Esophagus squamous epithelium (tissue), 5 donors: ENCODE measurements around the gene RAP1A. TPM values are rescaled to one million over a fixed set of nuclear protein-coding genes. Genes with fewer than 3 reads are reported as not detected.

Experiments
- DNase-seq: peaks from one replicate; lab custom pipeline; 2025; lab: John Stamatoyannopoulos, UW
- H3K27ac ChIP-seq, 4 donors: fragments of 200-600 bp; sonication (generic); one replicate each; pipeline ENCODE4 v1.5.1; 2016 to 2019; ENCODE audit warnings: mild to moderate bottlenecking in 1 of 4
- H3K27me3 ChIP-seq, 4 donors: fragments of 200-600 bp; sonication (generic); 1 replicate in 3 of 4; 2 replicates in 1 of 4; pipeline versions ENCODE4 v1.5.1 to v1.6.0; 2017 to 2021; ENCODE audit warnings: antibody characterized with exemption in 1 of 4
- H3K36me3 ChIP-seq, 3 donors: fragments of 200-600 bp; sonication (generic); one replicate each; pipeline ENCODE4 v1.5.1; 2016 to 2019
- H3K4me1 ChIP-seq, 3 donors: fragments of 200-600 bp; sonication (generic); one replicate each; pipeline ENCODE4 v1.5.1; 2017 to 2019
- H3K4me3 ChIP-seq, 4 donors: fragments of 200-600 bp; sonication (generic); 1 replicate in 3 of 4; 2 replicates in 1 of 4; pipeline ENCODE4 v1.5.1; 2016 to 2019; ENCODE audit warnings: mild to moderate bottlenecking in 2 of 4, moderate library complexity in 1 of 4
- H3K9me3 ChIP-seq, 3 donors: fragments of 200-600 bp; sonication (generic); one replicate each; pipeline ENCODE4 v1.5.1; 2016 to 2019
- POLR2A ChIP-seq, 4 donors: fragments of 450-650 bp; IDR thresholded peaks; one replicate each; pipeline ENCODE4 v1.6.1; 2017; ENCODE audit warnings: antibody characterized with exemption in 4 of 4, mild to moderate bottlenecking in 4 of 4, moderate library complexity in 3 of 4
- WGBS, 2 donors: methylation state at CpG; one replicate each; pipeline ENCODE4 v1.1.5; 2018; 5-methylcytosine and 5-hydroxymethylcytosine counted together
- intact Hi-C: fragments of 100-400 bp; cut with DNase I; formaldehyde crosslinking; loops from one replicate; pipeline ENCODE4 v1.15.0; 2022
- total RNA-seq, 4 donors: library from RNA; depleted of rRNA; stranded (reverse); fragments of >200 nt; gene quantifications; one replicate each; pipeline ENCODE4 v1.1.0, GENCODE V29; 2016
- TF ChIP-seq, protein P1 (sequence below), 6 experiments: fragments of 450-650 bp in 4 of 6; fragments of 200-600 bp in 2 of 6; sonication (generic) in 2 of 6; IDR thresholded peaks; one replicate each; pipeline ENCODE4 v1.5.1; 2016 to 2019; ENCODE audit warnings: antibody characterized with exemption in 6 of 6, mild to moderate bottlenecking in 4 of 6, moderate library complexity in 4 of 6
- donor health status: DM: yes; HTN: yes; CAD: no.

The RAP1A gene
- total RNA-seq, 4 donors from 2014 or later, result 24.3 to 111 (median 43.3) TPM

DNA sequence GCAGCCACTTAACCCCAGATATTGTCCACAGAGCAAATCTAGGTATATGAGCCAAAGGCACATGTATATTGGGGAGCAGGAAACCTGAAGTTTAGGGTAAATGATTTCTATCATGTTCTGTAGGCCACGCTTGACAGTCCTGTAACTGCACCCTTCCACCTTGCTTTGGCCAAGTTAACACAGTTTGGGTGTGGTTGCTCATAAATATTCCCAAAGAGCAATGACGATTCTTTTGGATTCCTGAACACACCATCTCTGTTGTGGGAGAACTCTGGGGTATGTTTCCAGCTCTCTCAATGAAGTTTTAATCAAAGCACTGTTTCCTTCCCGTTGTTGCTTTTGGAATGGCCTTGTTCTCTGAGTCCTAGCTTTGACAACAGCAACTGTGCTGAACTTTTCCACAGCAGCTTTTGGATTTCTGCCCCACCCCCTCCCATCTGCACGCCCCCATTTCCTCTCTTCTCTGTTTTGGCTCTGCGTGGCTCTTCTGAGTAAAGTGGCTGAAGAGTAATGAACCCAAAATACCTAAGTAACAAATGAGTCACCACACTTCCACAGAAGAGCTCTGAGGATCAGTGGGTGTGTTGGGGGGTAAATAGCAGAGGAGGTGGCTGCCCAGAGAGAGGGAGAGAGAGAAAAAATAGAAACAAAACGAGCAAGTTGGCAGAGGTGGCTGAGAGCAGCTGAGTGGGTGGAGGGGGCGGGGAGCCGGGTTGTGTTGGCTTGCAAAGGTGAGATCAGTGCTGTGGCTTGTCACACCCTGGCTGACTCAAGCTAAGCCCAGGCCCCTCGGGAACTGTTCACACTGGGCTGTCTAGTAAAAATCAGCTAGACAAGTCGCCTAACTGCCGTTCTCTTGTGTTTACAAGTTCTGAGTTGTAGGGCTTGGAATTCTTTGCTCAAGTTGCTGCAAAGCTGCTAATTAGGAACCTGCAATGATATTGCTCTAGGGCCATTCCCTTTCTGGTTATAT lies 26.9 kb upstream of the RAP1A start:
- no peak for TF ChIP-seq POLR2A (IDR thresholded peaks at IDR 0.05)
- Histone ChIP-seq H3K4me3 (peak overlapping the region in 3 of 4 donors; percentile 1 to 46 (median 12)), H3K36me3 (no peaks in the 10 kb centered on the region), H3K27ac (peak overlapping the region; percentile 76 to 91 (median 88)), H3K4me1 (peaks cover 22 to 63% (median 35%) of the 10 kb centered on the region in 3 donors), H3K9me3 (no peaks in the 10 kb centered on the region), H3K27me3 (no peaks in the 10 kb centered on the region)
- intact Hi-C loops, result no loop called here
- WGBS, 2 donors, result 11 to 13% methylated on average over 11 of the region's 11 CpGs
- DNase-seq, result peak; percentile 9

DNA sequence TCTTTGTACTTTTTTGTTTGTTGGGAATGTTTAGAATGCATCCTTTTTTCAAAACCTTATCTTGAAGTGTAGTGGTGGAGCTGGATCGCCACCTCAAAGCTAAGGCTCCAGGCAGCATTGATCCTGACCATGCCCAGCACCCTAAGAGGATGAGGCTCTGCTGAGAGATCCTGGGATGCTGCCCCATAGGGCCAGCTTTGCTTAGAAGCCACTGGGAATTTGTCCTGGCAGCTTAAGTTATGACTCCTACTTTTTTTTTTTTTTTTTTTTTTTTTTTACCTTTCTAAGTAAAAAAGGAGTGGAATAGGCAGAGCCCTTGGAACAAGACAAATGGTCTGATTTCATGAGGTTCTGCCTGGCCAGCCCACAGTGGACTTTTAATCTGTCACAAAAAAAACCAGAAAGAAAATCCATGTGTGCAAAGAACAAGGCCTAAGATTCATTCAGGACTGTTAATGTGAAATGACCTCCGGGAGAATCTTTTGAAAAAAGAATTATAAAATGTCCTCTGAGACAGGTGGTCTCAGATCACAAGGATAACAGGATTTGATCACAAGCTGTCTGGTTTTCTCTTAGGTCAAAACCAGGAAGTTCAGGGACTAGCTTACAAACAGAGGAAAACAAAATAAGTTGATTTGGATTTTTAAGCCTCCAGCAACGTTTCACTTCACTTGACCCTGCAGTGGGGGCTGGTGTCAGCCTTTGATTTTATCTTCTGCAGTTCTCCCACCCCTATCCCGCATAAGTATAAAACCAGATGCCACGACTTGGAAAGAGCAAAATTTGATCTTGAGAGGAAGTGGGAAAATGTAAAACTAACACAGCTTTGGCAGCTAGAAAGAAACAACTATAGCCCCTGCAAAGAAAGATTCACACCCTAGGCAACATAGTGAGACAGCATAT lies 25.9 kb upstream of the RAP1A start:
- DNase-seq, result no peak
- Histone ChIP-seq H3K27ac (peak overlapping the region; percentile 76 to 91 (median 88)), H3K4me3 (peak overlapping the region in 2 of 4 donors; percentile 12 to 46), H3K27me3 (no peaks in the 10 kb centered on the region), H3K4me1 (peaks cover 22 to 72% (median 44%) of the 10 kb centered on the region in 3 donors), H3K9me3 (no peaks in the 10 kb centered on the region), H3K36me3 (no peaks in the 10 kb centered on the region)
- whole genome bisulfite sequencing, 2 donors, result 30 to 35% methylated on average over 5 of the region's 5 CpGs
- no peak for TF ChIP-seq POLR2A (IDR thresholded peaks at IDR 0.05)
- TF ChIP-seq, protein P1, sequence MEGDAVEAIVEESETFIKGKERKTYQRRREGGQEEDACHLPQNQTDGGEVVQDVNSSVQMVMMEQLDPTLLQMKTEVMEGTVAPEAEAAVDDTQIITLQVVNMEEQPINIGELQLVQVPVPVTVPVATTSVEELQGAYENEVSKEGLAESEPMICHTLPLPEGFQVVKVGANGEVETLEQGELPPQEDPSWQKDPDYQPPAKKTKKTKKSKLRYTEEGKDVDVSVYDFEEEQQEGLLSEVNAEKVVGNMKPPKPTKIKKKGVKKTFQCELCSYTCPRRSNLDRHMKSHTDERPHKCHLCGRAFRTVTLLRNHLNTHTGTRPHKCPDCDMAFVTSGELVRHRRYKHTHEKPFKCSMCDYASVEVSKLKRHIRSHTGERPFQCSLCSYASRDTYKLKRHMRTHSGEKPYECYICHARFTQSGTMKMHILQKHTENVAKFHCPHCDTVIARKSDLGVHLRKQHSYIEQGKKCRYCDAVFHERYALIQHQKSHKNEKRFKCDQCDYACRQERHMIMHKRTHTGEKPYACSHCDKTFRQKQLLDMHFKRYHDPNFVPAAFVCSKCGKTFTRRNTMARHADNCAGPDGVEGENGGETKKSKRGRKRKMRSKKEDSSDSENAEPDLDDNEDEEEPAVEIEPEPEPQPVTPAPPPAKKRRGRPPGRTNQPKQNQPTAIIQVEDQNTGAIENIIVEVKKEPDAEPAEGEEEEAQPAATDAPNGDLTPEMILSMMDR (IDR thresholded peaks at IDR 0.05), result no peak
- intact Hi-C loops, result no loop called here

DNA sequence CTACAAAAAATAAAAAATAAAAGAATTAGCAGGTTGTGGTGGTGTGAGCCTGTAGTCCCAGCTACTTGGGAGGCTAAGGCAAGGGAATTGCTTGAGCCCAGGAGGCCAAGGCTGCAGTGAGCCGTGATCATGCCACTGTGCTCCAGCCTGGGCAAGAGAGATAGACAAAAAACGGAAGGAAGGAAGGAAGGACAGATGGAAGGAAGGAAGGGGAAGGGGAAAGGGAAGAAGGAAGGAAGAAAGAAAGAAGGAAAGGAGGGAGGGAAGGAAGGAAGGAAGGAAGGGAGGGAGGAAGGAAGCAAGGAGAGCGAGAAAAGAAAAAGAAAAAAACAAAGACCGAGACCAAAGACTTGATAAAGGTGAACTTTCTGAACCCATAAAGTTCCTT lies 25.3 kb upstream of the RAP1A start:
- Histone ChIP-seq H3K9me3 (no peaks in the 10 kb centered on the region), H3K27me3 (no peaks in the 10 kb centered on the region), H3K36me3 (no peaks in the 10 kb centered on the region), H3K4me1 (peaks cover 22 to 73% (median 45%) of the 10 kb centered on the region in 3 donors), H3K27ac (peak overlapping the region; percentile 25 to 91 (median 74)), H3K4me3 (no peak overlapping the region)
- intact Hi-C loops, result no loop called here
- no peak for DNase-seq
- 60 to 80% methylated on average over 4 of the region's 4 CpGs for WGBS, 2 donors
- no peak for TF ChIP-seq POLR2A (IDR thresholded peaks at IDR 0.05)
- TF ChIP-seq, protein P1 (IDR thresholded peaks at IDR 0.05), result no peak

DNA sequence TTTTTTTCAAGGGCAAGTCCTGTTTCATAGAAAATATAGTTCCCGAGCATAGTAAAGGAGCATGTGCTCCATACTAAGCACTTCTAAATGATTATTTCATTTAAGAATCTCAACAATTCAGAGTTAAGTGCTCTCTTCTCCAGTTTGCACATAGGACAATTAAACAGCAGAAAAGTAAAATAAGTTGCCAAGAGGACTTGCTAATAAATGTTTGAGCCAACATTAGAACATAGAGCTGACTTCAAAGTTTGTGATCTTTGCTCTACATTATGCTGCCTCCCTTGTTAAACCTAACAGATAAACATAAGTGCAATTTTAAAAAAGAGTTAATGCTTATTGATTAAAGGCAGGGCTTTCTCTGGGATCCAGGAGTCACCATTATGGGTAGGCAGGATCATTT lies 23.8 kb upstream of the RAP1A start:
- peaks cover 25 to 88% (median 49%) of the 10 kb centered on the region in 3 donors for H3K4me1 ChIP-seq
- DNase-seq, result no peak

DNA sequence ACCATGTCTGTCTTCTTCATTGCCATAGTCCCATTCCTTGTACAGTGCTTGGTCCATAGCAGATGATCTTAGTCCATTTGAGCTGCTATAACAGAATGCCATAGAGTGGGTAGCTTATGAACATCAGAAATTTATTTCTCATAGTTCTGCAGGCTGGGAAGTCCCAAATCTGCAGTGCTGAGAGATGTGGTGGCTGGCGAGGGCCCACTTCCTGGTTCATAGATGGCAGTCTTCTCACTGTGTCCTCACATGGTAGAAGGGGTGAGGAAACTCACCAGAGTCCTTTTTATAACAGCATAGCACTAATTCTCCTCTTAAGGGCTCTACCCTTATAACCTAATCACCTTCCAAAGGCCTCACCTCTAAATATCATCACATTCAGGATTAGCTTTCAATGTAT lies 23.1 kb upstream of the RAP1A start:
- Histone ChIP-seq H3K4me1 (peaks cover 24 to 87% (median 48%) of the 10 kb centered on the region in 3 donors), H3K36me3 (no peaks in the 10 kb centered on the region), H3K9me3 (no peaks in the 10 kb centered on the region), H3K27me3 (no peaks in the 10 kb centered on the region), H3K4me3 (no peak overlapping the region), H3K27ac (peak overlapping the region in 3 of 4 donors; percentile 7 to 70 (median 62))
- intact Hi-C loops, result no loop called here
- TF ChIP-seq, protein P1 (IDR thresholded peaks at IDR 0.05), result no peak
- TF ChIP-seq POLR2A (IDR thresholded peaks at IDR 0.05), result no peak
- WGBS, 2 donors, result 60 to 77% methylated on average over 1 of the region's 1 CpG
- DNase-seq, result no peak

More for the DNA sequence above, 23.8 kb upstream of the RAP1A start:
- TF ChIP-seq POLR2A (IDR thresholded peaks at IDR 0.05), result no peak
- TF ChIP-seq, protein P1 (IDR thresholded peaks at IDR 0.05), result no peak
- no peaks in the 10 kb centered on the region for H3K36me3 ChIP-seq
- intact Hi-C loops, result no loop called here
- no peaks in the 10 kb centered on the region for H3K9me3 ChIP-seq
- no peaks in the 10 kb centered on the region for H3K27me3 ChIP-seq
- no peak overlapping the region for H3K4me3 ChIP-seq
- 88 to 92% methylated on average over 1 of the region's 1 CpG for WGBS, 2 donors
- H3K27ac ChIP-seq, result peak overlapping the region in 1 of 4 donors; percentile 70
